Vagina (tissue), 2 donors: ENCODE data around the gene TMC1.

ENCODE experiments used
- POLR2A ChIP-seq, 2 donors: fragments of 450-650 bp; IDR thresholded peaks; one replicate each; pipeline ENCODE4 v1.6.1; 2017; ENCODE audit warnings: antibody characterized with exemption in 2 of 2, mild to moderate bottlenecking in 2 of 2, moderate library complexity in 2 of 2
- TF ChIP-seq, protein P1 (sequence below), 3 experiments: fragments of 450-650 bp in 2 of 3; fragments of 200-600 bp in 1 of 3; sonication (generic) in 1 of 3; IDR thresholded peaks; one replicate each; pipeline ENCODE4 v1.5.1; 2017 to 2019; ENCODE audit warnings: antibody characterized with exemption in 3 of 3, mild to moderate bottlenecking in 2 of 3, moderate library complexity in 2 of 3

DNA sequence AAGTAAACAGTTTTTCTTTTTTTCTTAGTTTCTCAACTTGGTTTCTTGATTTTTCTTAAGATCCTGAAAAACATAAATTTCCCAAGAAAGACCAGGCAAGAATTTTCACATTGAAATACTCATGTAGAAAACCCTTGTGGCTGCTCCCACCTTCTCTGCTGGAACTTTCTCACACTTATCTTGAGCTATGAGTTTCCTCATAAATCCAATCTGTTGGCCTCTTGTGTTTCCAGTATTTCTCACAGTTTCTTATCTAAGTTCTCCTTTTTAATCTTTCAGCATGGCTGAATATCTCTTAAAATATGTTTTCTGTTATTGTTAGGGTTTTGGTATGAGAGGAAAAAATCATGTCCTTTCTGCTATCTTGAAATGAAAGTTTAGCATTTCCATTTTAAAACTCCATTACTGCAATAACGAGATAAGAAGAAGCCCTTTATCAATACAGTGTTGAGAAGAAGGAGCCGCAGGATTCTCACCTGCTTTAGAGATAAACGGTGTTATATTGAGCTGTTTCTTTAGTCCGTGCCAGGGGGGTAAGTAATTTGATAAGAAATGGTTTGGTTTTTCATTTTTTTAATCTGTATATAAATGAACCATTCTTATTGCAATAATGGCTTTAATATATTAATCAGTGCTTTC lies 342.2 kb downstream of the TMC1 start:
- TF ChIP-seq, protein P1, sequence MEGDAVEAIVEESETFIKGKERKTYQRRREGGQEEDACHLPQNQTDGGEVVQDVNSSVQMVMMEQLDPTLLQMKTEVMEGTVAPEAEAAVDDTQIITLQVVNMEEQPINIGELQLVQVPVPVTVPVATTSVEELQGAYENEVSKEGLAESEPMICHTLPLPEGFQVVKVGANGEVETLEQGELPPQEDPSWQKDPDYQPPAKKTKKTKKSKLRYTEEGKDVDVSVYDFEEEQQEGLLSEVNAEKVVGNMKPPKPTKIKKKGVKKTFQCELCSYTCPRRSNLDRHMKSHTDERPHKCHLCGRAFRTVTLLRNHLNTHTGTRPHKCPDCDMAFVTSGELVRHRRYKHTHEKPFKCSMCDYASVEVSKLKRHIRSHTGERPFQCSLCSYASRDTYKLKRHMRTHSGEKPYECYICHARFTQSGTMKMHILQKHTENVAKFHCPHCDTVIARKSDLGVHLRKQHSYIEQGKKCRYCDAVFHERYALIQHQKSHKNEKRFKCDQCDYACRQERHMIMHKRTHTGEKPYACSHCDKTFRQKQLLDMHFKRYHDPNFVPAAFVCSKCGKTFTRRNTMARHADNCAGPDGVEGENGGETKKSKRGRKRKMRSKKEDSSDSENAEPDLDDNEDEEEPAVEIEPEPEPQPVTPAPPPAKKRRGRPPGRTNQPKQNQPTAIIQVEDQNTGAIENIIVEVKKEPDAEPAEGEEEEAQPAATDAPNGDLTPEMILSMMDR (IDR thresholded peaks at IDR 0.05) = no peak
- TF ChIP-seq POLR2A (IDR thresholded peaks at IDR 0.05) = no peak
